GM18951 (cell line): ENCODE data around the gene ZMPSTE24.

ENCODE experiments used
- POLR2A ChIP-seq: IDR thresholded peaks from 4 replicates; pipeline ENCODE4 v1.6.1; 2011; ENCODE audit warnings: mild to moderate bottlenecking; ENCODE audit not compliant: insufficient read length, insufficient read depth; ENCODE audit errors: extremely low read depth
- in situ Hi-C: fragments of 300-500 bp; cut with MboI; formaldehyde crosslinking; loops from one replicate; pipeline ENCODE4 v1.12.0; 2022; ENCODE audit warnings: low sequenced_read_pairs, mixed read lengths, inconsistent platforms; ENCODE audit not compliant: unreplicated experiment

ZMPSTE24 gene

DNA sequence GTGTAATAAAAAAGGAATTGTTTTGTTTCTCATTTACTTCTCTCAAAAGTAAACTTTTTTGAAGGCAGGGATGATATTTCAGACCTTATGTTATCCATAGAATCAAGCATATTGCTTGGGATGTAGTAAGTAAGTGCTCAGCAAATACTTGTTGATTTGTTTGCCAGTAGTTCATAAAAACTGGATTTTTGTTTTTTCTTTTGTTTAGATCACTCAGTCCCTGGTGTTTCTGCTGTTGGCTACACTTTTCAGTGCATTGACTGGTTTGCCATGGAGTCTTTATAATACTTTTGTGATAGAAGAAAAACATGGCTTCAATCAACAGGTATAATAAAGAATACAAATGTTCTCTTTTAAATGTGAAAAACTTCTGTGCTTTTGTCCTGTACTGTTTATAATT is 10.2 kb downstream of the ZMPSTE24 start:
- no peak for TF ChIP-seq POLR2A
- in situ Hi-C loops: no loop called here

DNA sequence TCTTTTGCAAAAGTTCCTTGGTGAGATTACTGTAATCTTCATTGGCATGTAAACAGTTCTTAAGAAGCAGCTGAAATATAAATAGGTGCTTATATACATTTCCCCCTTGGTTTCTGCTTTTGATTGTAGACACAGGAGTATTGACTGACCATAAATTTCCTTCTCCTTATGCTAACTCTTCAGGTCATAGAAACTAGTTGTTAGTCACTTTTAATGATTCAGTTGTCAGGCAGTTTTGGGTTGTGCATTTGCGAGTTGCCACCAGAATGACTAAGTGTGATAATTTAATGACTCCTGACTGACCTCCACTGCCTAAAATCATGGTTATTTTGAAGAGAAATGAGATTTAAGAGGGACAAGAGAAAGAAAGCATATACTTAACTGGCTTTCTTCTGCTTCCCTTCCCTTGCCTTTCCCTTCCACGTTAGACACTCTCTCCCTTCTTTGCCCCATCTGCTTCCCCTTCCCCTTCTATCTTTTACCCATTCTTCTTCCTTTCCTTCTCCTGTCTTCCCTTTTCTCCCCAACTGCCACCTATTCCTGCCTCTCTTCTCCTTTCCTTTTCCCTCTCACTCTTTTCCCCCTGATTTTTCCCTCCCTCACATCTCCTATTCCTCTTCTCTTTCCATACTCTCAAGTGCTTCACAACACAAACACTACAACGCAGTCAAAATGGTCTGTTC is 12.3 kb downstream of the ZMPSTE24 start:
- in situ Hi-C loops: no loop called here
- TF ChIP-seq POLR2A: no peak

GRCh38 chr1:40272653-40273213 is 14.7 kb downstream of the ZMPSTE24 start:
- no peak for TF ChIP-seq POLR2A
- in situ Hi-C loops: no loop called here

DNA sequence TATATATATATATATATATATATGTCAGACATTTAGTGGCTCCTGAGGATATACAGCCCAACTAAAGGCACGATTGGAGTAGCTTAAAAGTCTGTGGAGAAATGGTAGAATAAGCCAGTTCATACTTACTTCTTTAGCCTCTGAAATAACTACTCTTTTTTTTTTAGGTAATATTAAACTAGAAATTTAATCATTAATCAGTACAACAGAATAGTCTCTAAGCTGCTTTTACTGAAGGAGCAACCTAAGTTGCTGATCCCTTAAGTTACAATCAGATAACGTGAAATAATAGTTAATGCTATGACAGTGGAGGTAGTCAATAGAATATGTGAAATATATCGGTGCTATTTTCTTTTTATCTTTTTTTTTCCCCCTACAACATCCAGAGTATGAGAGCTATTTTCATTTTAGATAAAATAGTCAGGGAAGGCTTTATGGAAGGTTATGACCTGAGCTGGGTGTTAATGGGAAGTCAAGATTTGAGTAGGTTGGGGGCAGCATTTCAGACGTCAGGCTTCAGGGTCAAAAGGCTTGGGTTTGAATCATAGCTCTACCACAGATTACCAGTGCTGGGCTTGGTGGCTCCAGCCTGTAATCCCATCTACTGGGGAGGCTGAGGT is 15.6 kb downstream of the ZMPSTE24 start:
- TF ChIP-seq POLR2A: no peak
- in situ Hi-C loops: no loop called here

- in situ Hi-C loops: no loop called here
- TF ChIP-seq POLR2A: no peak
Observed at GRCh38 chr1:40274331-40274730, 16.3 kb downstream of the ZMPSTE24 start.

DNA sequence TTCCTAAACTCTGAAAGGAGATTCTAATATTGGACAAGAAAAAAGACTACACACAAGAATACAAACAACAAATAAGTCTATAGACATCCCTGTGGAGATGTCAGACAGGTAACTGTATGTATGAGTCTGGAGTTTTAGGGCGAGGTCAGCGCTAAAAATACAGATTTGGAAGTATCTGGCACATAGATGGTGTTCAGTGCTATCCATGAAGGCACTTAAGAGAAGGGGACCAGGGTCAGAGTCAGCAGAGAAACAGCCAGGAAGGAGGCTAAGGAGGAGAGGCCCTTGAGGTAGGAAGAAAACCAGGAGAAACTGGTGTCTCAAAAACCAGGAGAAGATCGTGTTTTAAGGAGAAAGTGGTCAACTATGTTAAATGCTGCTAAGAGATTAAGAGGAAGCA is 18.1 kb downstream of the ZMPSTE24 start:
- in situ Hi-C loops: no loop called here
- TF ChIP-seq POLR2A: no peak

DNA sequence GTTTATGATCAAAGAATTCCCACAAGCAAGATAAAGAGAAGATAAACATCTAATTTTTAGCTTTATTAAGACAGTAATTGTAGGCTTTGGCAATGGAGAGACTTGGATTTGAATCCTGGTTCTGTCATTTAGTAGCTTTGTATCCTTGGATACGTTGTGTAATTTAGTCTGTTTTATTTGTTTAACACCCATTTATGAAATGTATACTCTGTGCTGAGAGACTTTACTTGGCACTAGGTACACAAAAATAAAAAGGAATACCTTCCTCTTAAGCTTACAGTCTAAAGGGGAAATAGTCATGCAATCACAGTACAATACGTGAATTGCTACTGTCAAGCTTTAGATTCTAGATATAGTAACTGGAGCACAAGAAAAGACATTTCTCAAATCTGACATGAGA is 23.8 kb downstream of the ZMPSTE24 start:
- in situ Hi-C loops: no loop called here
- no peak for TF ChIP-seq POLR2A

GRCh38 chr1:40291293-40291692 is 33.3 kb downstream of the ZMPSTE24 start:
- no peak for TF ChIP-seq POLR2A
- in situ Hi-C loops: no loop called here

DNA sequence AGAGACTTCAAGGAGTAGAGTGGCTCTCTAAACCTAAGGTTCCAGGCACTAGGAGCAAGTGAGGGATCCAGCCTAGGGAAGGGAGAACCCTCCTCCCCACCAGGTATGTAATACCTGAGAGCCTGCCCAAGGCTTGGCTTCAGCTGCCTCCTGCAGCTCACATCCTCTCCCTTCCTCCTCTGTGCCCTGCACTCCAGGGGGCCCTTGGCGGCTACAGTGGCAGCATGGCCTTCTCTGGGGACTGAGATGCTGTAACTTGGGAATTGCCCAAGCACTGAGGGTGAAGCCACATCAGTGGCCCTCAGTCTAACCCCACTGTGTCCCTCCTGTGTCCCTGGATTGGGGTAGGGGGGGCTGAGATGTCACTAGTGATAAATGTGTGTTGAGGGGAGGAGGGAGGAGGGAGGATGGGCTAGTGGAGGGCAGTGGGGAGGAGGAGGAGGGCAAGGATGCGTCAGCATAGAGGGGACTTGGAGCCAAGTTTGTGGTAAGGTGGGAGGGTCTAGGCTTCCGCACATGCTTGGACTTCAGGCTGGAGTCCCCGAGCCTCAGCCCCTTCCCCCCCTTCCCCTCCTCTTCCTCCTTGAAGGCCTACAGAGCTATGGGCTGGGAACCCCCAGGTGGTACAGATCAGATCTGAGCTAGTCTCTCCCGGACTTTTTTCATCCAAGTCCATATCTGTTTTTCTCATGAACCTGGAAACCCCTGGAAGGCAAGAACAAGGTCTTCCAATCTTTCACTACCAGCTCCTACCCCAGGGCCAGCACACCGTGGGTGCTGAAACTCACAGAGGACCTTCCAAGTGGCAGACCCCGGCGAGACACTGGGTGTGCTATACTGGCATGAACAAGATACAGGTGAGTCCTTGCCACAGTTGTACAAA is 41.6 kb downstream of the ZMPSTE24 start:
- TF ChIP-seq POLR2A: no peak
- in situ Hi-C loops: no loop called here

DNA sequence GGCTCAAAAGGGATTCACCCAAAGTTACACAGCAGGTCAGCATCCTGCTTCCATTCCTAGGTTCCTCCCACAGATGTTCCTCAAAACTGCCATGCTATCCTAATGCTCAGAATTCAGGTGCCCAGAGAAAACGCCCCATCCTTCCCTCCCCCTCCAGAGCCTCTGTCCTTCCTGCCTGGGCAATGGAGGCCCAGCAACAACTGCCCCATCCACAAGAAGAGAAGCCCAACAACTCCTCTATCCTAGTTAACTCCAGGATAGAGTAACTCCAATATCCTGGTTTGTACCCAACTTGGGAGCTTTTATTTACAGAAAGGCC is 42.2 kb downstream of the ZMPSTE24 start:
- TF ChIP-seq POLR2A: no peak
- in situ Hi-C loops: no loop called here

DNA sequence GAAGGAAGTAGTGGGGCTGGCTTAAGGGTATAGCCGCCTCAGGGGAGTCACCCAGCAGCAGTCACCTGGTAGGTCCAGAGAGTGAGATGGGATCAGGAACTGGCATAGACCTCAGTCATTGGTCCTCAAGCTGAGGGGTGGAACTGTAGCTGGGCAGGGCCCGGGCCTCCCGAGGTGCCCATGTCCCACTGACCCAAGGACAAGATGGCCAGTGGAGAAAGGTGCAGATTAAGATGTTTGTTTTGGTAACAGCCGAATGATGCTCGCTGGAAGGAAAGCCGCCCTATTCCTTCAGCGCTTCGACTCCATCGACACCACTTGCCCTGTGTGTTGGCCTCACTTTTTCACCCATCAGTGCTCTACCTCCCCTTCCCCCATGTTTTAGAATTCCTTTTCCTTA is 42.6 kb downstream of the ZMPSTE24 start:
- TF ChIP-seq POLR2A: no peak
- in situ Hi-C loops: no loop called here

DNA sequence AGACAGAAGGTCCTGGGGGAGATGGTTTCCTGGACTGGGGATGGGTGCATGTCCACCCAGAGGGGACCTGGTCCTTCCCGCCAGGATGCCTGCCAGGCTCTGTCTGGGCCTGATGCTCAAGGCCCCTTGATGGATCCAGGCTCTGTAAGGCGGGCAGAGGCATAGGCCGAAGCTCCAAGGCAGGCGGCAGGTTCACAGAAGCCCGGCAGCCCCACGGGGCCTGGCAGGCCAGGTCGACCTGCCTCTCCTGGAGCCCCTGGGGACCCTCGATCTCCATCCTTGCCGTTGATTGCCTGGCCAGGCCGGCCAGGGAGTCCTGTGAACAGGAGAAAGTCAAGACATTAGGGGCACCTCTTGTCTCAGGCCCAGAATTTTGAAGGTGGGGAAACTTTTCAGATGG is 43.0 kb downstream of the ZMPSTE24 start:
- in situ Hi-C loops: no loop called here
- TF ChIP-seq POLR2A: no peak

DNA sequence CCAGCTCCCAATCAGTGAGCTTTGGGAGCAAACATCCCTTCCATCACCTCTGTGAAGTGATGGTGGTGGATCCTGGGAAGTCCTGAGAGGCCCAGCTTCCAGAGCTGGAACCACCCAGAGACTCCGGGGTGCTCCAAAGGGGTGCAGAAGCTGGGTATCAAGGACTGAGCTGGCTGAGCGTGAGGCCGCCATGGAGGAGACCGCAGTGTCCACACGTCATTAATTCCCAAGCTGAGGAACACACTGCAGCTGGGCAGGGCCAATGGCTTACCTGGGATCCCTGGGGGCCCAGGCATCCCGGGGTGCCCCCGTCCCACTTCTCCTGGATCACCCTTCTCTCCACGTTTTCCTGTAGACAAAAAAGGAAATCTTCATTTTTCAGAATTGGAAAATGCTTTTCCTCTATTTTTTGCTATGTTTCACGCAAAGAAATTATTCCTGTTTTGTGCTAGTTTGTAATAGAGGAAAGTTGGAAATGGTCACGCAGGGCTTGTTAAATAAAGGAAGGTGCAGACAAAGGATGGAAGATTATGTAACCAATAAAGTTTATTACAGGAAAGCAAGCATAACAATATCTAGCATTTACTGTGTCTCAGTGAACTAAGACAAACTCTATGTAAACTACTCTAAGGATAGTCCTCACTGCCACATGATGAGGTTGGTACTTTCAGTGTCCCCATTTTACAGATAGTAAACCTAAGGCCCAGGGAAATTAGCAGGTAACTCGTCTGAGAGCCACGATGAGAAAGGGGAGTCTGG is 43.7 kb downstream of the ZMPSTE24 start:
- in situ Hi-C loops: no loop called here
- no peak for TF ChIP-seq POLR2A

- in situ Hi-C loops: no loop called here
- TF ChIP-seq POLR2A: no peak
Observed at GRCh38 chr1:40302475-40302874, 44.4 kb downstream of the ZMPSTE24 start.
